SU-DHL-6 (cell line): Measurements from ENCODE around the gene QPRT.
"Not testable (repeated sequence)": the region's sequence is repeated elsewhere in the genome, so short reads cannot be mapped to it uniquely, and the experiment has no call there.

Experiments
- H2AFZ ChIP-seq: fragments of 200-600 bp; sonication (generic); 2 replicates; pipeline ENCODE4 v1.6.1; 2014; ENCODE audit warnings: low read depth, mild to moderate bottlenecking, moderate library complexity, mixed read lengths, antibody characterized with exemption, low read length; ENCODE audit not compliant: severe bottlenecking
- H3F3A ChIP-seq: fragments of 200-600 bp; shearing (Covaris generic); 2 replicates; pipeline ENCODE4 v1.6.0; 2016; ENCODE audit warnings: antibody characterized with exemption, mild to moderate bottlenecking; ENCODE audit not compliant: insufficient read depth
- H3K27ac ChIP-seq: fragments of 200-600 bp; sonication (generic); 2 replicates; pipeline ENCODE4 v1.5.1; 2016; ENCODE audit warnings: low read depth, mild to moderate bottlenecking, low read length, moderate library complexity, mixed read lengths
- H3K27me3 ChIP-seq: fragments of 200-600 bp; sonication (generic), shearing (Covaris generic); 2 replicates; pipeline ENCODE4 v1.6.0; 2014; ENCODE audit warnings: mild to moderate bottlenecking, low read length
- H3K36me3 ChIP-seq: fragments of 200-600 bp; sonication (generic); 2 replicates; pipeline ENCODE4 v1.6.1; 2014; ENCODE audit warnings: mild to moderate bottlenecking, low read length, mixed read lengths
- H3K4me2 ChIP-seq: fragments of 300-600, 200-600 bp; shearing (Covaris generic), sonication (generic); 2 replicates; pipeline ENCODE4 v1.6.0; 2014; ENCODE audit warnings: low read length, low read depth, mild to moderate bottlenecking; ENCODE audit not compliant: poor library complexity, severe bottlenecking
- H3K4me3 ChIP-seq: fragments of 200-600 bp; sonication (generic); 2 replicates; pipeline ENCODE4 v1.5.1; 2014; ENCODE audit warnings: antibody characterized with exemption, low read length, mild to moderate bottlenecking, mixed read lengths; ENCODE audit not compliant: insufficient read depth, poor library complexity, severe bottlenecking
- H3K79me2 ChIP-seq: fragments of 200-600 bp; sonication (generic); 2 replicates; pipeline ENCODE4 v1.6.1; 2014; ENCODE audit warnings: mild to moderate bottlenecking, low read length, moderate library complexity; ENCODE audit not compliant: insufficient read depth
- H3K9ac ChIP-seq: fragments of 200-600 bp; sonication (generic); 2 replicates; pipeline ENCODE4 v1.7.0; 2014; ENCODE audit warnings: mild to moderate bottlenecking, low read length
- H3K9me2 ChIP-seq: fragments of 200-600 bp; sonication (generic); replicated peaks from 2 replicates; pipeline ENCODE4 v1.6.1; 2014; ENCODE audit warnings: low read length; ENCODE audit not compliant: insufficient read depth
- H3K9me3 ChIP-seq: fragments of 200-600 bp; sonication (generic); 2 replicates; pipeline ENCODE4 v1.6.1; 2014; ENCODE audit warnings: low read length, mixed read lengths; ENCODE audit not compliant: insufficient read depth
- H4K20me1 ChIP-seq: fragments of 200-600 bp; sonication (generic); 2 replicates; pipeline ENCODE4 v1.6.1; 2014; ENCODE audit warnings: low read depth, mild to moderate bottlenecking, antibody characterized with exemption, low read length, moderate library complexity, mixed read lengths
- CTCF ChIP-seq: fragments of 200-600 bp; sonication (generic); IDR thresholded peaks from one replicate; pipeline ENCODE4 v1.5.1; 2017; ENCODE audit warnings: antibody characterized with exemption, mild to moderate bottlenecking, low read length, moderate library complexity; ENCODE audit not compliant: insufficient read depth, poor library complexity, severe bottlenecking
- EZH2phosphoT487 ChIP-seq: fragments of 200-600 bp; sonication (generic), shearing (Covaris generic); conservative IDR thresholded peaks from 2 replicates; pipeline ENCODE4 v1.6.1; 2018; ENCODE audit warnings: mild to moderate bottlenecking, antibody characterized with exemption, low read length, moderate library complexity, mixed read lengths

Gene QPRT

GRCh38 chr16:29744541-29745101 lies 65.6 kb downstream of the QPRT start:
- Histone ChIP-seq H3K4me2 (no peak overlapping the region), H3K27ac (no peak overlapping the region), H3K9me2 (no peaks in the 10 kb centered on the region), H3K79me2 (no peaks in the 10 kb centered on the region), H3K9ac (no peak overlapping the region), H3K36me3 (no peaks in the 10 kb centered on the region), H3K9me3 (no peaks in the 10 kb centered on the region), H3F3A (no peaks in the 10 kb centered on the region), H3K27me3 (no peaks in the 10 kb centered on the region), H4K20me1 (no peaks in the 10 kb centered on the region), H3K4me3 (no peak overlapping the region), H2AFZ (no peak overlapping the region)
- TF ChIP-seq EZH2phosphoT487 (no peak), CTCF (no peak)

- H3K9ac ChIP-seq = peak overlapping the region; percentile 40; the same call in 1 of the 2 replicates
- no peak overlapping the region for H3K27ac ChIP-seq
- H3K79me2 ChIP-seq = no peaks in the 10 kb centered on the region
- H3K9me2 ChIP-seq = no peaks in the 10 kb centered on the region
- H2AFZ ChIP-seq = peak overlapping the region; percentile 51
- no peaks in the 10 kb centered on the region for H3F3A ChIP-seq
- TF ChIP-seq EZH2phosphoT487 (no peak), CTCF (no peak)
- no peaks in the 10 kb centered on the region for H3K27me3 ChIP-seq
- H3K9me3 ChIP-seq = no peaks in the 10 kb centered on the region
- no peak overlapping the region for H3K4me3 ChIP-seq
- H3K36me3 ChIP-seq = no peaks in the 10 kb centered on the region
- no peaks in the 10 kb centered on the region for H4K20me1 ChIP-seq
- peak overlapping the region; percentile 37 for H3K4me2 ChIP-seq
These were observed 66.3 kb downstream of the QPRT start for GRCh38 chr16:29745121-29745852.

- Histone ChIP-seq H3K27me3 (no peaks in the 10 kb centered on the region), H3F3A (no peaks in the 10 kb centered on the region), H3K36me3 (no peaks in the 10 kb centered on the region), H4K20me1 (no peaks in the 10 kb centered on the region), H2AFZ (peak within 1 kb of the TSS; percentile 51), H3K4me2 (peak within 1 kb of the TSS; percentile 37), H3K4me3 (no peak within 1 kb of the TSS), H3K27ac (no peak within 1 kb of the TSS), H3K79me2 (no peaks in the 10 kb centered on the region), H3K9ac (peak within 1 kb of the TSS; percentile 40; the same call in 1 of the 2 replicates), H3K9me3 (no peaks in the 10 kb centered on the region), H3K9me2 (no peaks in the 10 kb centered on the region)
- TF ChIP-seq CTCF (no peak), EZH2phosphoT487 (no peak)
These were observed 66.9 kb downstream of the QPRT start, which contains the start of gene C16orf54 for GRCh38 chr16:29745853-29746345. TSS of gene C16orf54 (minus strand) at chr16:29745990. CDS start at chr16:29744951, 1,039 bp downstream.

- H3F3A ChIP-seq, H3K4me3 ChIP-seq, H3K4me2 ChIP-seq, H3K9ac ChIP-seq, H4K20me1 ChIP-seq, H3K79me2 ChIP-seq, H3K27me3 ChIP-seq, H3K9me2 ChIP-seq, H3K27ac ChIP-seq, H2AFZ ChIP-seq, H3K36me3 ChIP-seq, H3K9me3 ChIP-seq: not testable (repeated sequence)
These were observed 67.5 kb downstream of the QPRT start for GRCh38 chr16:29746518-29746917.
